ENCODE measurements around the gene LRMDA. TPM values are rescaled to one million over a fixed set of nuclear protein-coding genes. Genes with fewer than 3 reads are reported as not detected.

LRMDA gene
- total and polyA plus RNA-seq, 2 of the 8 experiments (the other 6 are each of a cell fraction or from before 2014, with no cell fraction given), result 0.86 to 2.8 TPM

DNA sequence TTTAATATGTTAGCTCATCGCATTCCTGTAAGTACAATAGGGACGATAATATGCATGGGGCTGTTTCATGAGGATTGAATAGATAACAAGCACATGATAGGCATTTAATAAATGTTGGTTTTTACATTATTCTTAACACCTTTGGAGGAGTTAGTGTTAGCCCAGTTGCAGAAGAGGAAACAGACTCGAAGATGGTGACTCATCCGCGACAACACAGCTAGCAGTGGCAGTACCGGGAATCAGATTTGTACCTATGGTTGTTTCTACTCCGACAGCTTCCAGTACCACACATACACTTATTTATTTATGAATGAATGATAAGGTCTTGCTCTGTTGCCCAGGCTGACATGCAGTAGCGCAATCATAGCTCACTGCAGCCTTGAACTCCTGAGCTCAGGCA lies 2.9 kb downstream of the LRMDA start:
- H4K5ac ChIP-seq (ENCODE audit: insufficient read length, low read depth, low read length), result no peak overlapping the region
- WGBS, 2 experiments (ENCODE audit: extremely low coverage in 1 of 2, insufficient coverage in 1 of 2, insufficient read length in 1 of 2, insufficient replicate concordance in 2 of 2, low coverage in 1 of 2, low lambda C conversion rate in 2 of 2, missing lambda C conversion rate in 1 of 2), result 81% methylated on average over 8 of the region's 8 CpGs; no CpG with 5 or more reads in 1 of the 2 experiments
- H3K23ac ChIP-seq (ENCODE audit: insufficient read length), result no peak overlapping the region
- no peak overlapping the region for H3K9ac ChIP-seq (replicated peaks in 1 of 4; ENCODE audit: extremely low read depth in 1 of 4, low read depth in 3 of 4, low read length in 3 of 4)
- no peak overlapping the region for H2BK15ac ChIP-seq (ENCODE audit: low read length)
- no peaks in the 10 kb centered on the region for H3K36me3 ChIP-seq (ENCODE audit: control insufficient read depth in 2 of 4, insufficient read depth in 4 of 4, low read length in 3 of 4)
- no peak overlapping the region for H2AK5ac ChIP-seq (ENCODE audit: low read depth, low read length)
- no peak overlapping the region for H2BK12ac ChIP-seq (ENCODE audit: low read depth, low read length)
- no peak overlapping the region for H3K56ac ChIP-seq (replicated peaks; ENCODE audit: insufficient read length, low read depth, low read length)
- H3K14ac ChIP-seq (ENCODE audit: insufficient read length), result no peak overlapping the region
- H3K4me3 ChIP-seq (ENCODE audit: extremely low read depth in 1 of 4, insufficient read depth in 2 of 4, low read depth in 3 of 4, low read length in 4 of 4), result no peak overlapping the region
- no peaks in the 10 kb centered on the region for H3K79me2 ChIP-seq (ENCODE audit: control insufficient read depth in 1 of 2, insufficient read depth in 2 of 2, low read length in 2 of 2)
- no peak overlapping the region for H2BK20ac ChIP-seq (ENCODE audit: low read length)
- H3K23me2 ChIP-seq (ENCODE audit: low read depth, low read length), result peaks cover 4% of the 10 kb centered on the region; the same call in 1 of the 2 replicates
- no peak overlapping the region for H2BK5ac ChIP-seq (ENCODE audit: low read depth, low read length)
- FAIRE-seq (no peak), DNase-seq (ENCODE audit: low read depth in 1 of 2, low spot score in 2 of 2) (no peak)
- no peak overlapping the region for H3K4ac ChIP-seq (replicated peaks; ENCODE audit: insufficient read length, low read depth, low read length)
- H4K20me1 ChIP-seq (replicated peaks in 1 of 2; ENCODE audit: control insufficient read depth in 1 of 2, insufficient read depth in 2 of 2, low read length in 2 of 2), result peaks cover 7% of the 10 kb centered on the region in 2 experiments
- ChIA-PET POLR2A (ENCODE audit: partially characterized antibody) (no interaction called here), CTCF (ENCODE audit: partially characterized antibody) (interaction anchor here (0.7 to 1.4 kb wide), 4 partner anchors 8 to 579 kb away, joined by 3 to 6 read pairs (median 3); no protein-coding TSS in a partner anchor)
- no peaks in the 10 kb centered on the region for H3K79me1 ChIP-seq (ENCODE audit: low read depth, low read length)
- H3K4me2 ChIP-seq (ENCODE audit: insufficient read depth in 1 of 2, low read depth in 2 of 2, low read length in 2 of 2), result no peak overlapping the region
- peaks cover 5 to 13% (median 8%) of the 10 kb centered on the region in 4 experiments for H3K4me1 ChIP-seq (replicated peaks in 1 of 4; ENCODE audit: control insufficient read depth in 3 of 4, insufficient read depth in 4 of 4, low read length in 3 of 4)
- H2AFZ ChIP-seq (ENCODE audit: low read length), result no peak overlapping the region
- no peak overlapping the region for H3K27ac ChIP-seq (ENCODE audit: low read depth, low read length)
- H2BK120ac ChIP-seq (replicated peaks; ENCODE audit: low read depth, low read length), result no peak overlapping the region
- no peaks in the 10 kb centered on the region for H3K9me3 ChIP-seq (ENCODE audit: insufficient read depth in 2 of 2, low read depth in 1 of 2, low read length in 1 of 2)
- H4K8ac ChIP-seq (ENCODE audit: extremely low read depth, insufficient read depth, low read length), result no peak overlapping the region
- peaks cover 42 to 81% (median 65%) of the 10 kb centered on the region in 4 experiments for H3K27me3 ChIP-seq (replicated peaks in 1 of 4; ENCODE audit: control insufficient read depth in 3 of 4, extremely low read depth in 1 of 4, insufficient read depth in 3 of 4, low read length in 3 of 4)
- H3K18ac ChIP-seq (ENCODE audit: extremely low read depth, low read length), result no peak overlapping the region
- no peak overlapping the region for H4K91ac ChIP-seq (replicated peaks; ENCODE audit: insufficient read length, low read length)
- TF ChIP-seq YY1 (IDR thresholded peaks at IDR 0.05; ENCODE audit: low read depth, low read length) (no peak), EZH2 (IDR thresholded peaks at IDR 0.05; ENCODE audit: low read depth, low read length, severe bottlenecking) (no peak), SRF (IDR thresholded peaks at IDR 0.05; ENCODE audit: low read depth, low read length) (no peak), MAX (IDR thresholded peaks at IDR 0.05) (no peak), TAF7 (optimal IDR thresholded peaks at IDR 0.05; ENCODE audit: borderline replicate concordance, low read depth, low read length) (no peak), TCF12 (IDR thresholded peaks at IDR 0.05; ENCODE audit: low read depth, low read length) (no peak), POU5F1 (IDR thresholded peaks at IDR 0.05; ENCODE audit: low read depth, low read length) (no peak), TBP (IDR thresholded peaks at IDR 0.05; ENCODE audit: low read depth, low read length) (no peak), CREB1 (IDR thresholded peaks at IDR 0.05) (no peak), EGR1 (IDR thresholded peaks at IDR 0.05; ENCODE audit: borderline replicate concordance, low read depth, low read length) (no peak), ASH2L (IDR thresholded peaks at IDR 0.05; ENCODE audit: low read length) (no peak), CHD2 (IDR thresholded peaks at IDR 0.05; ENCODE audit: low read length) (no peak), CEBPB (IDR thresholded peaks at IDR 0.05; ENCODE audit: low read depth, low read length) (no peak)
- TF ChIP-seq, protein P1, sequence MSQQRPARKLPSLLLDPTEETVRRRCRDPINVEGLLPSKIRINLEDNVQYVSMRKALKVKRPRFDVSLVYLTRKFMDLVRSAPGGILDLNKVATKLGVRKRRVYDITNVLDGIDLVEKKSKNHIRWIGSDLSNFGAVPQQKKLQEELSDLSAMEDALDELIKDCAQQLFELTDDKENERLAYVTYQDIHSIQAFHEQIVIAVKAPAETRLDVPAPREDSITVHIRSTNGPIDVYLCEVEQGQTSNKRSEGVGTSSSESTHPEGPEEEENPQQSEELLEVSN (IDR thresholded peaks at IDR 0.05), result no peak
- TF ChIP-seq, protein P2, sequence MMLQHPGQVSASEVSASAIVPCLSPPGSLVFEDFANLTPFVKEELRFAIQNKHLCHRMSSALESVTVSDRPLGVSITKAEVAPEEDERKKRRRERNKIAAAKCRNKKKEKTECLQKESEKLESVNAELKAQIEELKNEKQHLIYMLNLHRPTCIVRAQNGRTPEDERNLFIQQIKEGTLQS (IDR thresholded peaks at IDR 0.05; ENCODE audit: insufficient read depth, low read depth, low read length), result no peak
